Activated T-cell treated with anti-CD3 and anti-CD28 coated beads, Interleukin-2, amount 50 U/mL, for 1 hour (primary cell): ENCODE results near the gene TMEM239.
"Not testable (repeated sequence)": the region's sequence is repeated elsewhere in the genome, so short reads cannot be mapped to it uniquely, and the experiment has no call there.

Experiments used
- DNase-seq: peaks from one replicate; pipeline ENCODE4 v3.0.0-alpha.2; 2020

The TMEM239 gene

DNA sequence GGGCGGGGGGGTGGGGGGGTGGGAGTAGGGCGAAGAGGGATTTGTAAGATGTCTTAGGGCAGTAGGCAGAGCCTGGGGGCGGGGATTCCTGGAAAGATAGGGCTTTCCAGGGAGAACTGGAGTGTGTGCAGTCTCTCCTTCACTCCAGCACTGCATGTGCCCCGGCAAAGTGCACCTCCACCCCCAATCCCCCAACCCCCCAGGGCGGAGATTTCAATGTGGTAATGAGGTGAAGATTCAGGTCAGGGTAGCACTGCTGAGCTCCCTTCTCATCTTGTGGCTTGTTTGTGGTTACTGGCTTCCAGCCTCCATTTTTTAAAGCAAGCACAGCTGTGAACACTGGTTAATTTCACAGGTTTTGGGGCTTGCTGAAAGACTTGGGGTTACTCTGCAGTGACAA is 5.9 kb downstream of the TMEM239 start:
- DNase-seq, result peak; percentile 56

- DNase-seq, result no peak
These were observed 9.6 kb downstream of the TMEM239 start for GRCh38 chr20:2825761-2826160.

DNA sequence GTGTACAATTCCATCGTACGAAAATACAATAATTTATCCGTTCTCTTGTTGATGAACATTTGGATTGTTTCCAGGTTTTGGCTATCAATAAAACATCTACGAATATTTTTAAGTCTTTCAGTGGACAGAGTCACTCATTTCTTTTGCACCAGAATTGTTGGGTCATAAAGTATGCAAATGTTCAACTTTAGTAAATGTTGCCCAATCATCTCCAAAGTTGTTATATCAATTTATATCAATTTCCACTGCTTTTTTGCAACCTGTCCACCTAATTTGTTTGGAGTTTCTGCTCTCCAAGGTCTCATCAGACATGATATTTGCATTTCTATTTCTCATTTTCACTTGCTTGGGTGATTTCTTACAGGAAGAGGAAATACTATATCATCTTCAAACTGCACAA is 10.5 kb downstream of the TMEM239 start:
- DNase-seq, result no peak

DNA sequence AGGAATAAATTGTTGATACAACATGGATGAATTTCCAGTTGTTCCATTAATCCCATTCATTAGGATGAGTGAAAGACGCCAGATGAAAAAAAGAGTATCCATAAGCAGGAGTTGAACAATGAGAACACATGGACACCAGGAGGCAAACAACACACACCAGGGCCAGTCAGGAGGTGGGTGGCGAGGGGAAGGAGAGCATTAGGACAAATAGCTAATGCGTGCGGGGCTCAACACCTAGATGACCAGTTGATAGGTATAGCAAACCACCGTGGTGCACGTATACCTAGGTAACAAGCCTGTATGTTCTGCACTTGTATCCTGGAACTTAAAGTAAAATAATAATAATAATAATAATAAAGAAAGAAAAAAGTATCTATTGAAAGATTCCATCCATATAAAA is 13.2 kb downstream of the TMEM239 start:
- DNase-seq, result no peak

DNA sequence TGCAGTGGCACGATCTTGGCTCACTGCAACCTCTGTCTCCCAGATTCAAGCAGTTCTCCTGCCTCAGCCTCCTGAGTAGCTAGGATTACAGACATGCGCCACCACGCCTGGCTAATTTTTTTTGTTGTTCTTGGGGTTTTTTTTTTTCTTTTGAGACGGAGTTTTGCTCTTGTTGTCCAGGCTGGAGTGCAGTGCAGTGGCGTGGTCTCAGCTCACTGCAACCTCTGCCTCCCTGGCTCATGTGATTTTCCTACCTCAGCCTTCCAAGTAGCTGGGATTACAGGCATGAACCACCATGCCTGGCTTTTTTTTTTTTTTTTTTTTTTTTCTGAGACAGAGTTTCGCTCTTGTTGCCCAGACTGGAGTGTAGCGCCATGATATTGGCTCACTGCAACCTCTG is 15.0 kb downstream of the TMEM239 start:
- not testable (repeated sequence) for DNase-seq

- no peak for DNase-seq
These were observed 17.6 kb downstream of the TMEM239 start for GRCh38 chr20:2833761-2834160.

DNA sequence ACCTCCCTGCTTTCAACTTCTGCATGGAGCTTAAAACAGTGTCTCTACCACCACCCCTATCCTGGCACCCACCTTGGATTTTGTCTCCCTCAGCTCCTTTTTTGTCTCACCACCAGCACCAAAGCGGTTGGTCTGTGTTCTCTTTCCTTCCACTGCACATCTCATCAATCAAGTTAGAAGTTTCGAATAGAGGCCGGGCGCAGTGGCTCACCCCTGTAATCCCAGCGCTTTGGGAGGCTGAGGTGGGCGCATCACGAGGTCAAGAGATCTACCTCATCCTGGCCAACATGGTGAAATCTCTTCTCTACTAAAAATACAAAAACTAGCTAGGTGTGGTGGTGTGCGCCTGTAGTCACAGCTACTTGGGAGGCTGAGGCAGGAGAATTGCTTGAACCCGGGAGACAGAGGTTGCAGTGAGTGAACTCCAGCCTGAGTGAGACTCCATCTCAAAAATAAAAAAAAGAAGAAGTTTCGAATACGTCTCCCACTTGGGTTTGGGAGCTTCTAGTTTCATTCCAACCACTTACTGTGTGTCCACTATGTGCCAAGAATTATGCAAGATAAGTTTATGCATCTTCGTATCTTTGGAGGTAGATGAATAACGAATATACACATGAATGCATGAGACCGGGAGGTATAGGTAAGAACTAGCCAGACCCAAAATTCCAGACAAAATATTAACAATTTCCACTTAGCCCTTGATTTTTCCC is 18.4 kb downstream of the TMEM239 start:
- no peak for DNase-seq

DNA sequence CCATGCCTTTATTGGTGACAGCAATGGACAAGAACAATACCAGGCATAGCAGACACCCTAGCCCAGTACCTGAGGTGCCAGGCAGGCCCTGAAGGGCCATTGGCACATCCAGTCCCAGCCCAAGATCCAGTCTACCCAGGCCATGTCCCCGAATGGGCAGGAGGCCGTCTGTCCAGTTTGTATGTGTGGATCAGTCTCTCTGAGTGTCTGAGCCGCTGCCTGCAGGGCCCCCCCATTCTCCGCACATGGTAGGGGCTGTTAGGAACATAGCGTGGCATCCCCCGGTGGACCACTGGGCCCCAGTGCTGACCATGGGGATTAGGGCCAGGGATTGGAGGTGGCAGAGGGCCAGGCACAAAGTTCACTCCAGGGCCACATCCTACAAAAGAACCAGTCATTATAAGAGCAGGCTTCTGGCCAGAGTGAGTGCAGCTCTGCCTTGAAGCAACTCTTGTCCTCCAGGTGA is 19.2 kb downstream of the TMEM239 start:
- no peak for DNase-seq

- no peak for DNase-seq
These were observed 19.9 kb downstream of the TMEM239 start for GRCh38 chr20:2836035-2836434.

- no peak for DNase-seq
These were observed 21.2 kb downstream of the TMEM239 start for GRCh38 chr20:2837221-2837960.

- no peak for DNase-seq
These were observed 22.1 kb downstream of the TMEM239 start for GRCh38 chr20:2838170-2838797.

- no peak for DNase-seq
These were observed 22.9 kb downstream of the TMEM239 start for GRCh38 chr20:2838847-2839671.

GRCh38 chr20:2839732-2840137 is 23.6 kb downstream of the TMEM239 start:
- DNase-seq, result no peak

GRCh38 chr20:2840138-2840966 is 24.2 kb downstream of the TMEM239 start, which contains the start of the genes PCED1A and VPS16:
Gene PCED1A, minus strand, starts transcription at chr20:2840655. Its CDS starts 743 bp downstream, at chr20:2839912.
Gene VPS16, plus strand, starts transcription at chr20:2840745. Its CDS starts 30 bp downstream, at chr20:2840775.
- DNase-seq, result peak; percentile 93

DNA sequence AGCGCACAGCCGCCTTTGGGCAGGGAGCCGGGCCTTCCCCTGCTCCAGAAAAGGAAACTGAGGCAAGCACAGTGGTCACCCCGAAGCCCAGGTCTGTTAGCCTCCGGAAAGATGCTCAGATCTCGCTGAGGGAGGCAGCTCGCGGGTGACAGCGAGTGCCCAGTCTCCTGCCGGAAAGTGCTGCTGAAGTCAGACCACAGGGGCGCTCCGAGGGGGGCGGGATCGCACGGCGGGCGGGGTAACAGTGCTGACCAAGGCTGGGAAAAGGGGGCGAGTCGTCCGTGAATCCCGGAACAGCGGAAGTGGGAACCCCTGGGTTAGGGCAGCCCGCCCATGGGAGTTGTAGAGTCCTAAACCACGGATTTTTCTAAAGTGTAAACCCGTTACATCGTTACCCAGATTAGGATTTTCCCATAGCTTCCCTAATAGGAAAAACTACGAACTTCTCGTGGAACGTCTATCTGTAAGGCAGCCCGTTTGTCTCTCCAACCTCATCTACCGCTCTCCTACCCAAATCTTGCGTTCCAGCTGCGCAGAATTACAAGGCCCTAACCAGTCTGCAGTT is 24.9 kb downstream of the TMEM239 start:
- DNase-seq, result no peak

GRCh38 chr20:2845607-2846006 is 29.4 kb downstream of the TMEM239 start:
- no peak for DNase-seq

DNA sequence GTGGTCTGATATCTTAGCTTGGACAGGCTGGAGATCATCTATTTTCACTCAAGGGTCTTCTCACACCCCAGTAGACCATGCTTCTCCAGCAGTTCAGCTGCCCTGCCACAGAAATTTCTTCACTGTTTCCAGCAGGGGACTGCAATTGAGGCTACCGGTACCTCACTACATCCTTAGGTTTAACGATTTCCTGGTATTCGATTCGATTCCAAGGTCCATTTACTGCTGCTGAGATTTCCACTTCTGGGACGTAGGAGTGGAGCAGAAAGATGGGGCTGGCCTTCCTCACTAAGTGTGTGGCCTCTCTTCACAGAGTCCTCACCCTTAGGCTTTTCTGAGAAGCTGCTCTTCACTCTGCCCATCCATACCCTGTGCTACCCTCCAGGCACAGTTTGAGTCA is 30.5 kb downstream of the TMEM239 start:
- no peak for DNase-seq

GRCh38 chr20:2847802-2848201 is 31.6 kb downstream of the TMEM239 start:
- DNase-seq, result no peak

DNA sequence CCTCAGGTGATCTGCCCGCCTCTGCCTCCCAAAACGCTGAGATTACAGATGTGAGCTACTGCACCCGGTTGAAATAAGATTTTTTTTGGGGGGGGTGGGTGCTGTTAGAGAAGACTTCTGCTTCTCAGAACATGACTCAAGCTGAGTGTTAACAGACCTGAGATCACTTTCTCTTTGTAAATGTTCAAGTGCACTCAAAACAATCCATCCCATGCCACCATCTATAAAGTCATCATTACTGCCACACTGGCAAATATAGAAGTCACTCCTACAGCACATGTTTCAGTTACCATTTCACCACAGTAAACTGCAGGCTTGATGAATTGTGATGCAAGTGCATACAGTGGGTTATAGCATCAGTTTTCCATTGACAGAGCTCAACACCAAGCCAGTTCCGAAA is 33.4 kb downstream of the TMEM239 start:
- no peak for DNase-seq

DNA sequence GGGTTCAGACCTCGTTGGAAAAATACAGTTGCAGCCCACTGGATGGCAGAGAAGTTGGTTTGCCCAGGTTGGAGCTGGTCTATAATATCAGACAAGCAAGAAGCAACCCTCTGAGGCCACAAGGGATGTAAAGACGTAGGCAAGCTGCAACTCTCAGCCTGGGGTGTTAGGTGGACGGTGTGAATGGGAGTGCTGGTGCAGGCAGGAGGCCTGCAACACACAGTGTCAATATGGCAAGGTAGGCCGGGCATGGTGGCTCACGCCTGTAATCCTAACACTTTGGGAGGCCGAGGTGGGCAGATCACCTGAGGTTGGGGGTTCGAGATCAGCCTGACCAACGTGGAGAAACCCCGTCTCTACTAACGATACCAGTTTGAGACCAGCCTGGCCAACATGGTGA is 34.9 kb downstream of the TMEM239 start:
- no peak for DNase-seq

DNA sequence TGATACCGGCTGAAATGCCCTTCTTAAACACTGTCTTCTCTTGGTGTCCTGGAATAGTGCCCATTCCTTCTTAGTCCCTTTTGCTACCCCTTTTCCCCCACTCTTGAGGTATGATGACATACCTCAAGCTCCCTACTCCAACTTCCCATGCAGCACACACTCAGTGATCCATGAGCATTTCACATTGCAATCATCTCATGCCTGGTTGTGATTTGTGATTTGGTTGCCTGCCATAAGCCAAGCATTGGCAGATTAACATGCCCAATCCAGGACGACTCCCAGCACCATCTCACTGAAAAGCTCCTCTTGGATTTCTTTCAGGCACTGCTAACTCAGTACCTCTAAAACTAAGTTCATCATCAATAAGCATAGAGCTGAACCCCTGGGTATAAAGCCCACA is 42.4 kb downstream of the TMEM239 start:
- no peak for DNase-seq
